ENCODE measurements around the gene CACNA2D3.

- TF ChIP-seq CTCF (IDR thresholded peaks at IDR 0.05; ENCODE audit: low read length) (no peak), EZH2 (optimal IDR thresholded peaks at IDR 0.05; ENCODE audit: low read depth, low read length) (no peak)
Observed at GRCh38 chr3:54262946-54263345, 140.6 kb downstream of the CACNA2D3 start.
